ENCODE results near the gene AIM2. TPM values are rescaled to one million over a fixed set of nuclear protein-coding genes. Genes with fewer than 3 reads are reported as not detected.
"Not testable (repeated sequence)": the region's sequence is repeated elsewhere in the genome, so short reads cannot be mapped to it uniquely, and the experiment has no call there.

AIM2 gene
- total RNA-seq, 1 donor from 2014 or later = 0.41 TPM

- Histone ChIP-seq H3K27ac (replicated peaks) (no peak overlapping the region), H3K9me3 (replicated peaks) (no peaks in the 10 kb centered on the region), H3K4me3 (no peak overlapping the region), H3K4me1 (peaks cover 31% of the 10 kb centered on the region), H3K27me3 (ENCODE audit: low read depth) (no peaks in the 10 kb centered on the region), H3K36me3 (peaks cover 78% of the 10 kb centered on the region)
- no peak for DNase-seq
- no peak for TF ChIP-seq CTCF (IDR thresholded peaks at IDR 0.05; ENCODE audit: borderline replicate concordance)
- intact Hi-C loops (cut with micrococcal nuclease) = no loop called here
Observed at GRCh38 chr1:159051436-159051835, 25.1 kb downstream of the AIM2 start.

- intact Hi-C loops (cut with micrococcal nuclease); H3K4me3 ChIP-seq; H3K27me3 ChIP-seq (ENCODE audit: low read depth); DNase-seq; H3K27ac ChIP-seq (replicated peaks); H3K4me1 ChIP-seq; H3K9me3 ChIP-seq (replicated peaks): not testable (repeated sequence)
- peaks cover 62% of the 10 kb centered on the region for H3K36me3 ChIP-seq
Observed at GRCh38 chr1:159046486-159046885, 30.1 kb downstream of the AIM2 start.

- no peak overlapping the region for H3K27ac ChIP-seq (replicated peaks)
- intact Hi-C loops (cut with micrococcal nuclease) = no loop called here
- H3K4me1 ChIP-seq = no peaks in the 10 kb centered on the region
- TF ChIP-seq CTCF (IDR thresholded peaks at IDR 0.05; ENCODE audit: borderline replicate concordance) = no peak
- H3K4me3 ChIP-seq = no peak overlapping the region
- no peaks in the 10 kb centered on the region for H3K9me3 ChIP-seq (replicated peaks)
- H3K36me3 ChIP-seq = peaks cover 77% of the 10 kb centered on the region
- no peaks in the 10 kb centered on the region for H3K27me3 ChIP-seq (ENCODE audit: low read depth)
- no peak for DNase-seq
Observed at GRCh38 chr1:159040893-159041724, 35.5 kb downstream of the AIM2 start.

DNA sequence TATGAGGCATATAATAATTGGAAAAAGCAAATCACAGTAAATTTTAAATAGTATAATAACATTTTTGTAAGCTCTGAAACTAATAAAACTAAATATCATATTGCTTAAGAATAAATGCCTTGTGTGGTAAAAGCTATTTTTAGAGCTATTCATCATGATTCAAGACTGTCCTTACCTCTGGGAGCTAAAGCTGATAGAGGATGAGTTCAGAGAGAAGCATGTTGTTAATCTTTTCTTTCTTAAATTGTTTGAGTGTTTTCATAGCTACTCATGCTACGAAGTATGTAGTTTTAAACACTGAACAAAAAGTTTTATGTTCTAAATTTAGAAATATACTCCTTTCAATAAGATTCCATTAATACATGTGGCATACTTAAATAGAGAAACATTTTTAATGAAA lies 36.4 kb downstream of the AIM2 start:
- H3K27me3 ChIP-seq (ENCODE audit: low read depth) = no peaks in the 10 kb centered on the region
- no peak for TF ChIP-seq CTCF (IDR thresholded peaks at IDR 0.05; ENCODE audit: borderline replicate concordance)
- H3K9me3 ChIP-seq (replicated peaks) = no peaks in the 10 kb centered on the region
- DNase-seq = no peak
- intact Hi-C loops (cut with micrococcal nuclease) = no loop called here
- H3K36me3 ChIP-seq = peaks cover 76% of the 10 kb centered on the region
- H3K4me3 ChIP-seq = no peak overlapping the region
- no peak overlapping the region for H3K27ac ChIP-seq (replicated peaks)
- no peaks in the 10 kb centered on the region for H3K4me1 ChIP-seq

GRCh38 chr1:159030877-159031447 lies 45.6 kb downstream of the AIM2 start:
- no peak overlapping the region for H3K27ac ChIP-seq (replicated peaks)
- intact Hi-C loops (cut with micrococcal nuclease) = no loop called here
- H3K9me3 ChIP-seq (replicated peaks) = peaks cover 16% of the 10 kb centered on the region
- H3K4me1 ChIP-seq = peaks cover 25% of the 10 kb centered on the region
- peaks cover 67% of the 10 kb centered on the region for H3K36me3 ChIP-seq
- no peaks in the 10 kb centered on the region for H3K27me3 ChIP-seq (ENCODE audit: low read depth)
- H3K4me3 ChIP-seq = no peak overlapping the region
- no peak for DNase-seq
- TF ChIP-seq CTCF (IDR thresholded peaks at IDR 0.05; ENCODE audit: borderline replicate concordance) = no peak

DNA sequence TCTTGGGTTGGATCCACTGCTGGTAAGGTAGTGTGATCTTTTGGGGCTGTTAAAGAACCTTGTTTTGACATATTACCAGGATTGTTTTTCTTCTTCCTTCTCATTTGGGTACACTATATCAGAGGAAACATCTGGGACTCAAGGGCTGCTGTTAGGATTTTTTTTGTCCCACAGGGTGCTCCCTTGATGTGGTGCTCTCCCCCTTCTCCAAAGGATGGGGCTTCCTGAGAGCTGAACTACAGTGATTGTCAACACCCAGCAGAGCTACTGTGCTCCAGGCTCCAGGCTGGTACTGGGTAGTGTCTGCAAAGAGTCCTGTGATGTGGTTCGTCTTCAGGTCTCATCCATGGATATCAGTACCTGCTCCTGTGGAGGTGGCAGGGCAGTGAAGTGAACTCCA lies 46.3 kb downstream of the AIM2 start:
- H3K27me3 ChIP-seq (ENCODE audit: low read depth) = no peaks in the 10 kb centered on the region
- TF ChIP-seq CTCF (IDR thresholded peaks at IDR 0.05; ENCODE audit: borderline replicate concordance) = no peak
- H3K9me3 ChIP-seq (replicated peaks) = peaks cover 16% of the 10 kb centered on the region
- DNase-seq = no peak
- intact Hi-C loops (cut with micrococcal nuclease) = no loop called here
- H3K27ac ChIP-seq (replicated peaks) = no peak overlapping the region
- no peak overlapping the region for H3K4me3 ChIP-seq
- H3K36me3 ChIP-seq = peaks cover 67% of the 10 kb centered on the region
- H3K4me1 ChIP-seq = peaks cover 31% of the 10 kb centered on the region

- DNase-seq; H3K4me3 ChIP-seq; H3K27ac ChIP-seq (replicated peaks); intact Hi-C loops (cut with micrococcal nuclease); H3K27me3 ChIP-seq (ENCODE audit: low read depth): not testable (repeated sequence)
- Histone ChIP-seq H3K36me3 (peaks cover 59% of the 10 kb centered on the region), H3K4me1 (peaks cover 52% of the 10 kb centered on the region), H3K9me3 (replicated peaks) (peaks cover 19% of the 10 kb centered on the region)
Observed at GRCh38 chr1:159026841-159027240, 49.7 kb downstream of the AIM2 start.
